Measurements from ENCODE around the gene STRN4. TPM values are rescaled to one million over a fixed set of nuclear protein-coding genes. Genes with fewer than 3 reads are reported as not detected.

The STRN4 gene
- total RNA-seq, 4 donors from 2014 or later: 33.6 to 92.3 (median 64.7) TPM

DNA sequence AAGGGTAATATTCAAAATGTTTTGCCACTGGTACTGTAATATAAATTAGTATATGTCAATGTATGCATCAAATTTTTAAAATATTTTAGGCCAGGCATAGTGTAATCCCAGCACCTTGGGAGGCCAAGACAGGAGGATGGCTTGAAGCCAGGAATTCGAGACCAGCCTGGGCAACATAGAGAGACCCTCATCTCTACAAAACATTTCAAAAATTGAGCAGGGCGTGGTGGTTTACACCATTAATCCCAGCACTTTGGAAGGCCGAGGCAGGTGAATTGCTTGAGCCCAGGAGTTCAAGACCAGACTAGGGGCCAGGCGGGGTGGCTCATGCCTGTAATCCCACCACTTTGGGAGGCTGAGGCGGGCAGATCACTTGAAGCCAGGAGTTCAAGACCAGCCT lies 14.1 kb upstream of the STRN4 start:
- no peak for ATAC-seq (ENCODE audit: low FRiP score)
- TF ChIP-seq, protein P1, sequence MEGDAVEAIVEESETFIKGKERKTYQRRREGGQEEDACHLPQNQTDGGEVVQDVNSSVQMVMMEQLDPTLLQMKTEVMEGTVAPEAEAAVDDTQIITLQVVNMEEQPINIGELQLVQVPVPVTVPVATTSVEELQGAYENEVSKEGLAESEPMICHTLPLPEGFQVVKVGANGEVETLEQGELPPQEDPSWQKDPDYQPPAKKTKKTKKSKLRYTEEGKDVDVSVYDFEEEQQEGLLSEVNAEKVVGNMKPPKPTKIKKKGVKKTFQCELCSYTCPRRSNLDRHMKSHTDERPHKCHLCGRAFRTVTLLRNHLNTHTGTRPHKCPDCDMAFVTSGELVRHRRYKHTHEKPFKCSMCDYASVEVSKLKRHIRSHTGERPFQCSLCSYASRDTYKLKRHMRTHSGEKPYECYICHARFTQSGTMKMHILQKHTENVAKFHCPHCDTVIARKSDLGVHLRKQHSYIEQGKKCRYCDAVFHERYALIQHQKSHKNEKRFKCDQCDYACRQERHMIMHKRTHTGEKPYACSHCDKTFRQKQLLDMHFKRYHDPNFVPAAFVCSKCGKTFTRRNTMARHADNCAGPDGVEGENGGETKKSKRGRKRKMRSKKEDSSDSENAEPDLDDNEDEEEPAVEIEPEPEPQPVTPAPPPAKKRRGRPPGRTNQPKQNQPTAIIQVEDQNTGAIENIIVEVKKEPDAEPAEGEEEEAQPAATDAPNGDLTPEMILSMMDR (IDR thresholded peaks at IDR 0.05): no peak
- no peak for DNase-seq (ENCODE audit: low spot score)

DNA sequence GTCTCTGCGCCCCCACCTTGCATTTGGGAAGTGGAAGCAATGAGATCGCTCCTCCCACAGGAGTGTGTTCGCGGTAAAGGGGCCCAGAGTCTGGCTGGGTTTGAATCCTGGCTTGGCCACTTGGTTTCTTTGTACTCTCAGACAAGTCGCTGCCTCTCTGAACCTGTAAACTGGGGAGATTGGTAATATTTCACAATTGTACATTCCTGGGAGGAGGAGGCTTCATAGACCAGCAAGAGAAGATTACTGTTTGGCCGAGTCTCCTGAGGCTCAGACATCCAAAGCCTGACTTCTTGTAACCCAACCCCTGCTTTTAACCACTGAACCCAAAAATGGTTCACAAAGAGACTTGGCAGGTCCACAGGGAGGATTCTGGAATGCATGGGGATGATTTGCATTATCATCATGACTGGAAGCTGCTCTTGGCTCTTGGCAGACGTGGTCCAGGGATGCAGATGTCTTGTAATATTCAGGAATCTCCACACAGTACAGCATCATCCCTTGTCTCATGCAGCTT lies 13.6 kb upstream of the STRN4 start:
- TF ChIP-seq, protein P1 (IDR thresholded peaks at IDR 0.05): no peak
- peak; percentile 84 for ATAC-seq (ENCODE audit: low FRiP score)
- no peak for DNase-seq (ENCODE audit: low spot score)

GRCh38 chr19:46759206-46759605 lies 13.0 kb upstream of the STRN4 start:
- TF ChIP-seq, protein P1 (IDR thresholded peaks at IDR 0.05): no peak
- no peak for ATAC-seq (ENCODE audit: low FRiP score)
- DNase-seq (ENCODE audit: low spot score): no peak

GRCh38 chr19:46756544-46756888 lies 10.3 kb upstream of the STRN4 start:
- DNase-seq (ENCODE audit: low spot score) (no peak), ATAC-seq (ENCODE audit: low FRiP score) (no peak)
- TF ChIP-seq, protein P1 (IDR thresholded peaks at IDR 0.05): no peak

GRCh38 chr19:46755853-46756543 lies 9.7 kb upstream of the STRN4 start:
- no peak for DNase-seq (ENCODE audit: low spot score)
- no peak for ATAC-seq (ENCODE audit: low FRiP score)
- TF ChIP-seq, protein P1 (IDR thresholded peaks at IDR 0.05): no peak

DNA sequence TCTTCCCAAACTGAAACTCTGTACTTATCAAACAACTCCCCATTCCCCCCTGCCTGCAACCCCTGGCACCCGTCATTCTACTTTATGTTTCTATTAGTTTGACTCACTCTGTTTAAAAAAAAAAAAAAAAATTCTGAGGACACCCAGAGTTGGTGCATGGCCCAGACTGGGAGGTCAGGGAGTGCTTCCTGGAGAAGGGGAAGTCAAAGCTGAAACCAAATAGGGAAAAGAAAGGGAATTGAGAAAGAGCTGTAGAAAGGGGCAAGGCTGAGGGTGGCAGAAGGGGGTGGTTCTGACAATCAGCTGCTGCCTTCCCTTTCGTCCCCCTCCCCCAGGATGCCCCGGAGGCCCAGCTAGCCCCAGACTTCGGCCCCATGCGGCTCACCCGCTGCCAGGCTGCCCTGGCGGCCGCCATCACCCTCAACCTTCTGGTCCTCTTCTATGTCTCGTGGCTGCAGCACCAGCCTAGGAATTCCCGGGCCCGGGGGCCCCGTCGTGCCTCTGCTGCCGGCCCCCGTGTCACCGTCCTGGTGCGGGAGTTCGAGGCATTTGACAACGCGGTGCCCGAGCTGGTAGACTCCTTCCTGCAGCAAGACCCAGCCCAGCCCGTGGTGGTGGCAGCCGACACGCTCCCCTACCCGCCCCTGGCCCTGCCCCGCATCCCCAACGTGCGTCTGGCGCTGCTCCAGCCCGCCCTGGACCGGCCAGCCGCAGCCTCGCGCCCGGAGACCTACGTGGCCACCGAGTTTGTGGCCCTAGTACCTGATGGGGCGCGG lies 9.0 kb upstream of the STRN4 start:
- DNase-seq (ENCODE audit: low spot score) (no peak), ATAC-seq (ENCODE audit: low FRiP score) (no peak)
- TF ChIP-seq, protein P1 (IDR thresholded peaks at IDR 0.05): no peak
